Stromal cell of bone marrow (primary cell): Measurements from ENCODE around the gene SYCP2.

Experiments used
- DNase-seq: peaks from one replicate; pipeline ENCODE4 v3.0.0-alpha.2; 2012; ENCODE audit warnings: low read depth

Gene SYCP2

GRCh38 chr20:59945175-59945574 lies 11.7 kb upstream of the SYCP2 start:
- no peak for DNase-seq

DNA sequence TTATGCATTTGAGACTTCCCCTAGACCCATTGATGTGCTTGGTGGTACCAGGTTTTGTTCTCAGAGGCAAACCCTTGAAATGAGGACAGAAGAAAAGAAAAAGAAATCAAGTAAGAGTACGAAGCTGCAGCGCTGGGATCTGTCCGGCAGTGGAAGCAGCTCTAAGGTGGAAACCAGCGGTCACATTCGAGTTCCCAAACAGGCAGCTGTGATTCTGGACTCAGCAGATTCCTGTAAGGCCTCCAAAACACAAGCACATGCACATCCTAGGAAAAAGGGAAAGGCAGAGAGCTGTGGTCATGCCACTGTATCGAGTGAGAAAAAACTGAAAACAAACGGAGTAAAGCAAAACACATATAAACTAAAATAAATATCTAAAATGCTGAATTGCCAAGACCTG lies 11.3 kb upstream of the SYCP2 start:
- no peak for DNase-seq

DNA sequence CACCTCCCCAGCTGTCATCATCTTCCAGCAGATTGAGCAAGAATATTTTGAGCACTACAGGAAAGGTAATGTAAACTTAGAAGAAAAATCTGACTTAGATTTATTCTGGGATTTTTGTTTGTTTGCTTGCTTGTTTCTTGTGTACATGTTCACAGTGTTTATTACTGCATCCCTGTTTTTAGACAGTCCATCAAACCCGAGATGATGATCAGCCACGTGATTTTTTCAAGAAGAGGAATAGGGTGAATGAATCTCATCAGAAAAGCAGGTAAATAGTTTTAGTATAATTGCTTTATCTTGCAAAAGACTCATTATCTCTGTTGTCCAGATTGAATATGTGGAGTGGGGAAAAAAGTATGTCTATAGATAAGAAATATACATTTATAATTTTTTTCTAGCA lies 8.8 kb upstream of the SYCP2 start:
- no peak for DNase-seq

DNA sequence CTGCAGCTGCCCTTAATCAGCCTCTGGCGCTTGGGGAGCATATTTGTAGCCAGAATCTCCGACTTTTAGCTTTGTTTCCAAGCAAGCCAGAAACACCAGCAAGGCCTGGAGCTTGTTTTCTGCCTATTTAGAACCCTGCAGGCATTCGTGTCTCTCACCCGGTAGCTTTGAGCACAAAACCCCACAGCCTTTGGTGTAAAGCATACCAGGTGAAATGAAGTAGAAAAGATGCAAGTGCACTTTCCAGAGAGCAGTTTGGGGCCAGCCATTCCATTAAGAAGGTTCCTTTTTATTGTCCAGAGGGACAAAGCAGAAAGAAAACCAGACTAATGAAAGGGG lies 7.5 kb upstream of the SYCP2 start:
- DNase-seq, result no peak

DNA sequence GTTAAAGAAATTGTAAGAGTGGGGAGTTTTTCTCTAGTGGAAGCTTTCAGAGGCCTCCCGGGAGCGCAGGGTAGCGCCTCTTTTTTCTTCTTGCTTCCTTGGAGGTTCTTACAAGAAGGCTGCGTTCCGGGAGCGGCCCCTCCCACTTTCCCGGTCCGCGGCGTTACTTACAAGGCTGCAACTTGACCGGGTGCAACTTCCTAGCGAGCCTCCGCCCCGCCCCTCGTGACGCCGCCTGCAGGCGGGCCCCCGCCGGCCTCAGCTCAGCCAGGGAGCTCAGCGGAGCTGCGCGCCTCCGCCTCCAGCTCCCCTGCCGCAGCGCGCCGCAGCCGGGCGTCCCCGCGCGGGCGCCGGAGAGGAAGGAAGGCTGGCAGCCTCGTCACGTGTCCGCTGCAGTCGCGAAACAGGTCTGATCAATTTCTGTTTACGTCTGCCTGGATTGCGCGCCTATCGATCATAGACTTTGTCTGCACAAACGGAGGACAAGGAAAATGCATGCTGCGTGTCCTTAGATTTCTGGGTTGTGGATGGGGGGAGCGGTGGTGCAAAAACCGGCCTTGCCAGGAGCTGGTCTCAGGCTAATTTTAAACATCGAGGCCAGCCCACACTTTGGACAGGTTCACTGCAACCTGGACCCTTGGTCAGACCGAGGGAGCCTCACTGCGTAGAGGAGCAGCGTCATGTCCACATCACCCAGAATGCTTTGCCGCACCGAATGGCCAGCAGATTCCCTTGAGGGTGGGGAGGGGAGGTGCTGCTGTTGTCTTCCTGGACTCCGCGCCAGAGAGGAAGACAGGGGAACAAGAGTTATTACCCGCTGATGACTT lies 6.9 kb upstream of the SYCP2 start, which contains the start of the genes FAM217B and PPP1R3D:
TSS of gene FAM217B (plus strand) at position 261 of the 827 bp plus-strand sequence. CDS start 3,555 bp downstream, outside the sequence.
TSS of gene PPP1R3D (minus strand) at position 177 of the 827 bp plus-strand sequence. CDS start 374 bp downstream, outside the sequence.
- peak; percentile 93 for DNase-seq

DNA sequence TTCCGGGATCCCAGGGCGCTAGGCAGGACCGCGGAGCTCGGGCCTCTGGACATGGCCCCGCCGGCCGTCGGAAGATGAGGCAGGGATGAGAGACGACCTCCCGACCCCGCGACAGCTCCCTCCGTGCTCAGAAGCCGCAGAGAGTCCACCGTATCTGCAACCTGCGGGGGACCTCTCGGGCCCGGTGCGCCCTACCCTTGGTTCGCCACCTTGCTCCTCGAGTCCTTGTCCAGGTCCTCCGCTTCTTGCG lies 6.4 kb upstream of the SYCP2 start:
- no peak for DNase-seq

DNA sequence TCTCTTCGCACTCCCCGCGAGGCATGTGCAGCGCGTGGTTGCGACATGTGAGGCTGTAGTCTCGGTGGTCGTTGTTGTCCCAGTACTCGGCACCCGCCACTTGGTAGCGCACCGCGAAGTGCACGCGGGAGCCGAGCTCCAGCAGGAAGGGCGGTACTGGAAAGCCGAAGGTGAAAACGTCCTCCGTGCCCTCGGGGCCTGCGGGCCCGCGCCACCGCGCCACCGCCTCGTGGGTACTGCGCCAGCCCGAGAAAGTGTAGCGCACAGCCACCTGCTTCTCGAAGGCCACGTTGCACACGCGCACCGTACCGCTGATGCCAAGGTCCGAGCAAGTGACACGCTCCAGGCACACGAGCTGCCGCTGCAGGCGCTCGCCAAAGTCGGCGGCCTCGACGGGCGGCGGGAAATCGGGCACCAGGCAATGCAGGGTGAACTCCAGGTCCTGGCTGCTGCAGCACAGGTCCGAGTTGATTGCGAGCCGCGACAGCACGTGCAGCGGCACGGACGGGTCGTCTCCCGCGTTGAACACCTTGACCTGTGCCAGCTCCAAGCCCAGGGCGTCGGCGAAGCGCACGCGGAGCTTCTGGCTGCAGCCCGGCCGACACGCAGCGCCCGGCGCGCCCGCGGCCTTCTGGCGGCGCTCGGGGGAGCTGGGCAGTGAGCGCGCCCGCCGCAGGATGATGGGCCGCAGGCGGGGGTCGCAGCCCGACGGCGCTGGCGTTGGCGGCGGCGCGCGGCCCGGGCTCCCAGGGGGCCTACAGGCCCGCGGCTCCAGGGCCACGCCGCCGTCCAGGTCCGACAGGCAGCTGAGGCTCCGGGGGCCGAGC lies 5.8 kb upstream of the SYCP2 start:
- DNase-seq, result no peak

- DNase-seq, result no peak
Measured at GRCh38 chr20:59938696-59939051, 5.2 kb upstream of the SYCP2 start.

- DNase-seq, result peak; percentile 21
Measured at GRCh38 chr20:59938221-59938620, 4.8 kb upstream of the SYCP2 start.

GRCh38 chr20:59937150-59937549 lies 3.7 kb upstream of the SYCP2 start:
- no peak for DNase-seq

GRCh38 chr20:59936409-59936808 lies 3.0 kb upstream of the SYCP2 start:
- no peak for DNase-seq

DNA sequence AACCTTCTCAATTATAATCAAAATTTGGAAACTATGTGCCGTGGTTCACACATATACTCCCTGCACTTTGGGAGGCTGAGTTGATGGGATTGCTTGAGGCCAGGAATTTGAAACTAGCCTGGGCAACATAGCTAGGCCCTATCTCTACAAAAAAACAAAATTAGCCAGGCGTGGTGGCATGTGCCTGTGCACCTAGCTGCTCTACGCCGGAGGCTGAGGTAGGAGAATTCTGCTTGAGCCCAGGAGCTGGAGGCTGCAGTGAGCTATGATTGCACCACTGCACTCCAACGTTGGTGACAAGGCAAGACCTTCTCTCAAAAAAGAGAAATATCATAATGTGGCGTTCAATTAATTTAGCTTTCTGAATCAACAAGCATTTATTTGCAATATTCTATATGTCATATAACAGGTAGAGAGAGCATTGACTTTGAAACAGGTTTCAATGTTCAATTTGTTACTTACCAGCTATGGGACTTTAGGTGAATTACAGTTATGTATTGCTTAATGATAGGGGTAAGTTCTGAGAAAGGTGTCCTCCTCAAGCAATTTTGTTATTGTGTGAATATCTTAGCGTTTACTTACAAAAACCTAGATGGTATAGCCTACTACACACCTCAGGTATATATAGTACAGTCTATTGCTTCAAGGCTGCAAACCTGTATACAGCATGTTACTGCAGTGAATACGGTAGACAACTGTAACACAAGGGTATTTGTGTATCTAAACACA lies 2.2 kb upstream of the SYCP2 start:
- DNase-seq, result no peak

GRCh38 chr20:59933849-59934585 lies 580 bp upstream of the SYCP2 start:
- DNase-seq, result peak; percentile 52

DNA sequence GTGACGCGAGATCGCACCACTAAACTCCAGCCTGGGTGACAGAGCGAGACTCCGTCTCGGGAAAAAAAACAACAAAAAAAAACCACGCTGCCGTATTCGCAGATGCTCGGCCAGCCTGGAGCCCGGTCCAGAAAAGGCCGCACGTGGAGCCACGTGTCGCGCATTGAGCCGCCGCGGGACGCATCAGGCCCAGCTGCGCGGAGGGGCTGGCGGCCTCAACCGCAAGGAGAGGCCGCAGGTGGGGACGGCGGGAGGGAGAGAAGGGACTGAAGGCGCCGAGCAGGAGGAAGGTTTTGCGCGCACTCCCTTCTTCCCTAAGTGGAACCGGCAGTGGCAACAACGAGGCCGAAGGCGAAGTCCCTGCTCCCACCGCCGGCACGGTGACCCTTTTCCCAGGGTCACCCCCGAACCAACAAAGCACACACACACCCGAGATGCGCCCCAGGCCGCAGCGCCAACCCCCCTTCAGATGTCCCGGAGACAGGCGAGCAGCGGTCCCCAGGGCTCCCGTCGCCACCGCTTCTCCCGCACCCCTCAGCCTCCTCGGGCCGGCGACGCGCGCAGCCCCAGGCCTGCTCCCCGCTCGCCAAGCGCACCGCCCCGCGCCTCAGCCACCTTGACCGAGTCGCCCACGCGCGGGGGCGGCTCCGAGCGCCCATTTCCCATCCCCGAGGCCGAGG lies 681 bp downstream of the SYCP2 start:
- no peak for DNase-seq

- DNase-seq, result no peak
Measured at GRCh38 chr20:59931511-59932312, 1.7 kb downstream of the SYCP2 start.

- no peak for DNase-seq
Measured at GRCh38 chr20:59925899-59926298, 7.5 kb downstream of the SYCP2 start.

DNA sequence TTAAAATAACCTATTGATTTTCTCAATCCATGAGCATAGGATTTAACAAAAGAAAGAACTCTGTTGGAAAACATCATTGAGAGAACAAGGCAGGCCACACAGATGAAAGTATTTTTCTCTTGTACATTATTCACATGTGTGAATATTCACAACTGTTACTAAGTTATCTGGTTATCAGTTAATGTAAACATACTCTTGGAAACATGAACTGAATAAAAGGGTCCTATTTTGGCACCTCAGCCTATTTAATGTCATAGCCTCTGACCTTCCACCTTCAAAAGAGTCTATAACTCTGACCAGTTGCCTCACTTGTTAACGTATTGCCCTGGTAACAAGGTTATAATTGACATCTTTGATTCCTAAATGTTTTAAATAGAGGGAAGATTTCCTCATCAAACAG lies 8.1 kb downstream of the SYCP2 start:
- DNase-seq, result no peak

- DNase-seq, result no peak
Measured at GRCh38 chr20:59923514-59923913, 9.9 kb downstream of the SYCP2 start.

- DNase-seq, result no peak
Measured at GRCh38 chr20:59920944-59921343, 12.5 kb downstream of the SYCP2 start.

DNA sequence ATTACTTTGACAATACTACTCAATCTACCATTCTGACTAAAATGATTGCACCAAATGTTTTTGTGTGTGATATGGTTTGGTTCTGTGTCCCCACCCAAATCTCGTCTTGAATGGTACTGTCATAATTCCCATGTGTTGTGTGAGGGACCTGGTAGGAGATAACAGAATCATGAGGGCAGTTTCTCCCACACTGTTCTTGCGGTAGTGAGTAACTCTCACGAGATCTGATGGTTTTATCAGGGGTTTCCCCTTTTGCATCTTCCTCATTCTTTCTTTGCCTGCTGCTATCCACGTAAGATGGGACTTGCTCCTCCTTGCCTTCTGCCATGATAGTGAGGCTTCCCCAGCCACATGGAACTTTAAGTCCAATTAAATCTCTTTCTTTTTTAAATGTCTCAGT lies 20.8 kb downstream of the SYCP2 start:
- DNase-seq, result no peak

DNA sequence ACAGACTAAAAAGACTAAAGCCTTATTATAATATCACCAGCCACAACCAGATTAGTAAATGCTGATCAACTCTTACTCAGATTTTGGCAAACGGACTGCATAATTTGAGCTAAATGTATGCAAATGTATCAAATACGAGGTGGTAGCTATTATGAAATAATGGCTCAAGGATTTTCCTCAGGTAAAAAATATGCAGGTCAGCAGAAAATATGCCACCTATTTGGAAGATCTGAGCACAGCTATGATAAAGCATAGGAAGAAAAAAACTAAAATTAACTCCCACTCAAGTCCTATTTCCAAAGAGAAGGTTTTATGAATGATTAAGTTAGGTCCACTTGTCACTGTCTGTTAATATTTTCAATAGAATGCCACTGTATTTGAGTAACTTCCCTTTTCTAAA lies 22.4 kb downstream of the SYCP2 start:
- DNase-seq, result no peak
